GM12874 (cell line): Measurements from ENCODE around the gene KIF9.

Experiments
- TF ChIP-seq, protein P1 (sequence below): IDR thresholded peaks from 2 replicates; pipeline ENCODE4 v1.5.1; 2011; ENCODE audit warnings: low read depth, mild to moderate bottlenecking, control low read depth, low read length, moderate library complexity; ENCODE audit not compliant: insufficient read depth

The KIF9 gene

GRCh38 chr3:47283591-47284364 is 1.2 kb upstream of the KIF9 start:
- TF ChIP-seq, protein P1, sequence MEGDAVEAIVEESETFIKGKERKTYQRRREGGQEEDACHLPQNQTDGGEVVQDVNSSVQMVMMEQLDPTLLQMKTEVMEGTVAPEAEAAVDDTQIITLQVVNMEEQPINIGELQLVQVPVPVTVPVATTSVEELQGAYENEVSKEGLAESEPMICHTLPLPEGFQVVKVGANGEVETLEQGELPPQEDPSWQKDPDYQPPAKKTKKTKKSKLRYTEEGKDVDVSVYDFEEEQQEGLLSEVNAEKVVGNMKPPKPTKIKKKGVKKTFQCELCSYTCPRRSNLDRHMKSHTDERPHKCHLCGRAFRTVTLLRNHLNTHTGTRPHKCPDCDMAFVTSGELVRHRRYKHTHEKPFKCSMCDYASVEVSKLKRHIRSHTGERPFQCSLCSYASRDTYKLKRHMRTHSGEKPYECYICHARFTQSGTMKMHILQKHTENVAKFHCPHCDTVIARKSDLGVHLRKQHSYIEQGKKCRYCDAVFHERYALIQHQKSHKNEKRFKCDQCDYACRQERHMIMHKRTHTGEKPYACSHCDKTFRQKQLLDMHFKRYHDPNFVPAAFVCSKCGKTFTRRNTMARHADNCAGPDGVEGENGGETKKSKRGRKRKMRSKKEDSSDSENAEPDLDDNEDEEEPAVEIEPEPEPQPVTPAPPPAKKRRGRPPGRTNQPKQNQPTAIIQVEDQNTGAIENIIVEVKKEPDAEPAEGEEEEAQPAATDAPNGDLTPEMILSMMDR = no peak

- TF ChIP-seq, protein P1 = no peak
Measured at GRCh38 chr3:47283193-47283537, 566 bp upstream of the KIF9 start.

- TF ChIP-seq, protein P1 = no peak
Measured at GRCh38 chr3:47280519-47280918, 2.1 kb downstream of the KIF9 start.

DNA sequence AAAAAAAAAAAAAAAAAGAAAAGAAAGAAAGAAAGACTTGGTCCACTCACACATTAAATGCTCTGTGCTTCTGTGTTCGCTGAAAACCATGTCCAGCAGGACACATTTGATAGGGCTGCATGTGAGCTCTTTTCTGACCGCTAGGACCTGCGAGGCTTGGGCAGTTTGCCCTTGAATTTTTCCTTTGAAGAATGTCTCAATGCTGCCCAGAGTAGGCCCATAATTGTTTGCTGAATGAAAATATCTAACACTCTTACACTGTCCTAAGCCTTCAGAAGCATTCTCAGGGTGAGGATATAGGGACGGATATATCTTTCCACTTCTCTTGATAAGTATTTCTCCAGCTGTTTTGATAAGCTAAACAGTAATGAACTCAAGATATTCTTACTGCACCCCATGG is 6.0 kb downstream of the KIF9 start:
- TF ChIP-seq, protein P1 = no peak

- TF ChIP-seq, protein P1 = no peak
Measured at GRCh38 chr3:47274652-47275051, 7.9 kb downstream of the KIF9 start.

- TF ChIP-seq, protein P1 = no peak
Measured at GRCh38 chr3:47273564-47273963, 9.0 kb downstream of the KIF9 start.

- TF ChIP-seq, protein P1 = no peak
Measured at GRCh38 chr3:47270526-47270925, 12.1 kb downstream of the KIF9 start.
